Jurkat, Clone E6-1 (cell line): ENCODE measurements around the gene TIMP1. TPM values are rescaled to one million over a fixed set of nuclear protein-coding genes. Genes with fewer than 3 reads are reported as not detected.

Experiments
- DNase-seq: peaks from one replicate; pipeline ENCODE4 v3.0.0-alpha.2; 2011; ENCODE audit warnings: low read depth, low spot score
- H3K4me3 ChIP-seq: 2 replicates; pipeline ENCODE4 v1.5.1; 2011; ENCODE audit warnings: mild to moderate bottlenecking, low read length, control low read depth, moderate library complexity
- polyA plus RNA-seq: library from polyadenylated mRNA; unstranded; fragments of >200 nt; gene quantifications from one replicate; pipeline ENCODE4 v1.2.1, GENCODE V29; 2012; ENCODE audit warnings: missing spikeins; ENCODE audit not compliant: insufficient read length, insufficient read depth

The TIMP1 gene
- 9.7 TPM for polyA plus RNA-seq

DNA sequence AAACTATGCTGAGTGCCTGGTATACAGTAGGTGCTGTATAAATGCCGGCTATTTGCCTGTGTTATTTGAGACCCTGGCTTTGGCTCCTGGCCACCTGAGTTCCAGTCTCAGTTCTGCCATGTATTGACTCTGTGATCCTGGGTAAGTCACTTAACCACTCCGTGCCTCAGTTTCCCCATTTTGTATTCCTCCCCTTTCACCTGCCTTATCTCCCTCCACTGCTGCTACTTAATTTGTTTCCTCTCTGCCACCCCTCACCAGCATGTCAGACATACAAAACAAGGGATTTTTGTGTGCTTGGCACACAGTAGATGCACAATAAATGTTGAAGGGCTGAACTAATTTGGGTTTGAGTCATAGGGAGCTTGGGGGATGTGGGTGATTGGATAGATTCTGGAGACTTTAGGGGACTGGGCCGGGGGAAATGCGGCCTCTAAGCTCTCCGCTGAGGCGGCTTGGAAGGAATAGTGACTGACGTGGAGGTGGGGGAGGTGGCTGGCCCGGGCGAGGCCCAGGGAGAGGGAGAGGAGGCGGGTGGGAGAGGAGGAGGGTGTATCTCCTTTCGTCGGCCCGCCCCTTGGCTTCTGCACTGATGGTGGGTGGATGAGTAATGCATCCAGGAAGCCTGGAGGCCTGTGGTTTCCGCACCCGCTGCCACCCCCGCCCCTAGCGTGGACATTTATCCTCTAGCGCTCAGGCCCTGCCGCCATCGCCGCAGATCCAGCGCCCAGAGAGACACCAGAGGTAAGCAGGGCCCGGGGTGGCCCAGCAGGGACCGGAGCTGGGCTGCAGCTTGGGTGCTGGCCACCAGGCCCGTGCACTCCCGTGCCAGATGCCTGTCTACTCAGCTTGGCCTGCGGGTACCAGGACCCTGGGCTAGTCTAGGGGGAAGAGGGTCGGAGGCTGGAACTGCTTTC is at the start of gene TIMP1:
TIMP1 (plus strand) TSS at position 706 of the 917 bp plus-strand sequence. CDS start 980 bp downstream, outside the sequence.
- peak; percentile 30 for DNase-seq
- no peak within 1 kb of the TSS for H3K4me3 ChIP-seq

DNA sequence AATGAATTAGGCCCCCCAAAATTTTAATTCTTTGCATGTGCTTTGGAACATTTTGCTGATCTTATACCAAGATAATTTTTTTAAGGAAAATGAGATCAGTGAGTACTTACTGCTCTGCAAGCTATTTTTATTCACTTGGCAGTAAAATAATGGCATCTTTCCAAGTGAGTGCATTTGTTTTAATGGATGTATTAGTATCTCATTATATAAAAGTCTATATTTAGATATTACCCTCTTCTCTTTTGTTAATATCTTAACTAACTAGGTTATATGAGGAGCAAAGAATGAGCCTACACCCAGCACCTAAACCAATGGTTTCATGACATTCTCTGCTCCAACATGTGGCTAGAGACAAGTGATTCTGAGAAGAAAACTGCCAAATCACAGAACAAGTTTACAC is 42.4 kb upstream of the TIMP1 start:
- H3K4me3 ChIP-seq = no peak overlapping the region
- DNase-seq = no peak

DNA sequence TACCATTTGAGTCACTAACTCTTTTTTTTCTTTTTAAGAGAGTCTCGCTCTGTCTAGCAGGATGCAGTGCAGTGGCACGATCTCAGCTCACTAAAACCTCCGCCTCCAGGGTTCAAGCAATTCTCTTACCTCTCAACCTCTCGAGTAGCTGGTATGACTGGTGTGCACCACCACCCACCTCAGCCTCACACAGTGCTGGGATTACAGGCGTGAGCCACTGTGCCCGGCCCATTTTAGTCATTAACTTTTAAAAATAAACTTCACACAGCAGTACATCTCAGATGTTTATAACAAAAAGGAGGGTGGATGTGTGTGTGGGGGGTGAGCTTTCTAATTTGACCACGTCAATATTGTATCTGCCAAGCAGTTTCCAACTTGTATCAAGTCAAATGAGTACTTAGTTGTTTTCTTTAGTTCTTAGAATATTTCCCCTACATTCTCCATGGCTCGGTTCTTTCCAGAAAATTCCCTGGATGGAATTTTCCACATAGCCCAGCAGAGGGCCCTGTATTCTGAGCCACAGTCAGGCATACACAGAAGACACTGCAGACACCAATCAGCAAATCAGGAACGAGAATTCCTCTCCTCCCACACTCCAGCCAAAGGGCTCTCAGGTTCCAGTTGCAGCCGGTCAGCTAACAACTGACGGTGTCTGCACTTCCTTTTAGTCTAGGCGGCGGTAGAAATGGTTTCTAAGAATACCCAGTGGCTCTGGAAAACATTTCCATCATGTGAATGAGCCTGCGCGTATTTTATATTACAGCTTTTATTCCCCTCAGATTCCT is 41.3 kb upstream of the TIMP1 start:
- no peak overlapping the region for H3K4me3 ChIP-seq
- DNase-seq = no peak

DNA sequence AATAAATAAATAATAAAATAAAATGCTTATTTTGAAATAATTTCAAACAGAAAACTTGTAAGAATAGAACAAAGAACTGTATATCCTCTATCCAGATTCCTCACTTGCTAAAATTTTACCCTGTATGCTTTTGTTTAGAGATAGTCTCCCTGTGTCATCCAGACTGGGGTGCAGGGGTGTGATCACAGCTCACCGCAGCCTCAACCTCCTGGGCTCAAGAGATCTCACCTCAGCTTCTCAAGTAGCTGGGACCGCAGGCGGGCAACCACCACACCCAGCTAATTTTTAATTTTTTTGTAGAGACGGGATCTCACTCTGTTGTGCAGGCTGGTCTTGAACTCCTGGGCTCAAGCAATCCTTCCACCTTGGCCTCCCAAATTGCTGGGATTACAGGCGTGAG is 38.7 kb upstream of the TIMP1 start:
- no peak overlapping the region for H3K4me3 ChIP-seq
- no peak for DNase-seq

DNA sequence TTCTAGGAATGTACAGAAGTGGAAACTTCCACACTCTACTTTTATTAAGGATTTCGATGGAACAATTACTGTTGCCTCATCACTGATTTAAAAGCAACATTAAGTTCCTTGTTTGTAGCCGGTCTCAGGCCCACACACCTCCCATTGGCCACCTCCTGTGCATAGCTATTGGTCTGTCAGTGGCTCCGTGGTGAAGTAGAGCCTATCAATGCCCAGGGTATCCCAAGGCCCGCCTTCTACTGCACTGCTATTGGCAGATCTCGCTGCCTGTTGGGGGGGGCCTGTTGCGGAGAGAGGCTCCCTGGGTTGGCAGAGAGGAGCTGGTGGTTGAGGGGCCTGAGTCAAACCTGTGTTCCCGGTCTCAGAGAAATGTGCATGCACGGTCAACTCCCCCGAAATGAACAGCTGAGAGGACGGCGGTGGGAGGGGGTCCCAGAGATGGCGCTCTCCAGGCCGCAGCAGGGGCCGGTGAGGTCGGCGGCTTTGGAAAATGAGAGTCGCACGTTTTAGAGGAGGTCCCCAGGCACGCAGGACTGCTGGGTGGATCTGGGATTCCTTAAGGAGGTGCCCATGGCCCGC is 26.1 kb upstream of the TIMP1 start:
- no peak for DNase-seq
- H3K4me3 ChIP-seq = no peak overlapping the region

DNA sequence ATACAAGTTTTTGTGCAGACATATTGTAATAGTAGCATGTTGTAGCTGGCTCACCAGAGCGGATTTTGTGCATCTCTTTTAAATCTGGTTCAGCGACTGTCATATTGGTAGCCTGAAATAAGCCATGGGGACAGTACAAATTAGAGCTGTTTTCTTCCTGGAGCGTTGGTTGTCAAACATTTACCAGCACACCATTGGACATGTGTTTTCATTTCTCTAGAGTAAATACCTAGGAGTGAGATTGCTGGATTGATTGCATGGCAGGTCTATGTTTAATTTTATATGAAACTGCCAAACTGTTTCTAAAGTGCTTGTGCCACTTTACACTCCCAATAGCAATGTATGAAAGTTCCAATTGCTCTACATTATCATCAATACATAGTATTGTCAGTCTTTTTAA is 23.8 kb upstream of the TIMP1 start:
- no peak for DNase-seq

DNA sequence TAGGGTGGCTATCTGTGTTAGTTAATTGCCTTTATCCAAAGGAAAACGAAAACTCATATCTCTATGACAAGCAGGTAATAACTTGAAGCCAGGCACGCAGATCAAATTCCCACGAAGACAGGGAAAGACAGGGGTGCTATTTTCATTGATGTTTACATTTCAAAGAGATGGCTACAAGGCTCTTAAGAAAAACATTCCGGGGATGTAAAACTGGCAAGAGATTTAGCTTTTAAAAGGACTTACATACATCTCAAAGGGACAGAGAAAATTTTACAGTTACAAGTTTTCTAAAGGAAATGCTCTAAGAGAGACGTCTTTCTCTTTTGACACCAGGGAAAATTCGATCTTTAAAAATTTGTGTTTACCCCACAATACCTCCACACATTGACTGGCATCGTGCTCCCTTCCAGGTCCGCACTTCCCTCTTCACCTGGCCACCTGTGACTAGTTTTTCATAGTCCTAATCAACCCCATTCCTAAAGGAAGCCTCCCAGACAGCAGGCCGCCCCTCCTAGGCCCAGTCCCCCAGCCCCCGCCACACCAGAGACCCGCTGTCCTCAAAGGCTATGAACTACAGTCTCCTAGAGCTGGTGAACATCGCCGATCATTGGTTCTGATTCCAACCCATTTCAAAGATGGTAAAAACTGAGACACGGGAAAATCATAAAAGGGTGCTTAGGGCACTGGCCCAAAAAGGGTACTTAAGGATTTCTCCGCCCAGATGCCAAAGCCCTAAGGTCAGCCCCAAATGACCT is 21.9 kb upstream of the TIMP1 start:
- no peak for DNase-seq
- peak overlapping the region; percentile 83 for H3K4me3 ChIP-seq

More for the DNA sequence above, 23.8 kb upstream of the TIMP1 start:
- no peak overlapping the region for H3K4me3 ChIP-seq

DNA sequence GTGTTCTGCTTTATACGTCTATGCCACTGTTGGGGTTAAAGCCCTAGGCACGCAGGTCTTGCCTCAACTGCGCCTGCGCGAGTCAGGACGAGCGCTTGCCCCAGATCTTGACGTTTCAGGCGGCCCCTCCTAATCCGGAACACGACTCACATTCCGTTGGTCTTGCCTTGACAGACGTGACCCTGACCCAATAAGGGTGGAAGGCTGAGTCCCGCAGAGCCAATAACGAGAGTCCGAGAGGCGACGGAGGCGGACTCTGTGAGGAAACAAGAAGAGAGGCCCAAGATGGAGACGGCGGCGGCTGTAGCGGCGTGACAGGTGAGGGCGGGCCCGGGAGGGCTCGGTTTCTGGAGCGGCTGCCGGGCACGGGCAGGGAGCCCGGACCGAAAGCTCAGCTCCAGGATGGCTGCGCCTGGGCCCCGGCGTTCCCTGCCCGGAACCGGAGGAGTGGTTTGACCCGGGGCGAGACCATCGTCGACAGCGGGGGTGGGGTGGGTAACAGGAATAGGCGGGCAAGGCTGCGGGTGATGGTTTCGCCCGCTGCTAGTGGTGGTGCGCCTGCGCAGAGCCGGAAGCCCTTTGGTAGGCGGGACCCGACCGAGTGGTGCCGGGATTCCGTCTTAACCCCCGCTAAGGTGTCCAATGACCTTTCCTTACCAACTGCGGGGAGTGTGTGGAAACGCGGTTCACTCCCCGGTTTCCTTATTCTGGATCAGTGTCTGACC is 21.1 kb upstream of the TIMP1 start, which contains the start of gene ARAF:
ARAF (plus strand) TSS at position 272 of the 725 bp plus-strand sequence. CDS start 1,763 bp downstream, outside the sequence.
- DNase-seq = peak; percentile 98
- peak within 1 kb of the TSS; percentile 83 for H3K4me3 ChIP-seq

DNA sequence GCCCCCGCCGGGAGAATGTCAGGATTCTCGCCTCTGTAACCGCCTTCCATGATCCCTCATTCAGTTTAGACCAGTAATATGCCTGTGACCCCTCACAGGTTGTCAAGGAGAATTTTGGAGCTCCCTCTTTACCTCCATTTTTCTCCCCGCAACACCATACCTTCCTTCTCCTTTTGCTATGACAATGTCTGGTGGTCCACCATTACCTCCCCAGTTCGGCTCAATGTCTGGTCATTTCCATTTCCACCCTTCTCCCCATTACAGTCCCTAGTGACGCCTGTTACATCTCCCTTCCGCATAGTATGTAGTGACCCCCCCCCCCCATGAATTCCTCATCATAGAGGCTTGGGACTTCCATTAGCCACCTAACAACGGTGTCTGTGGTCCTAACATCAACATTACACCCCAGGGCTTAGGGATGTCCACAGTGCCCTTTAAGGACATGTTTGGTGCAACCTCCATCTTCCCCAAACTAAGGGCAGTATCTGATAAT is 20.5 kb upstream of the TIMP1 start:
- no peak for DNase-seq
- H3K4me3 ChIP-seq = peak overlapping the region; percentile 83

DNA sequence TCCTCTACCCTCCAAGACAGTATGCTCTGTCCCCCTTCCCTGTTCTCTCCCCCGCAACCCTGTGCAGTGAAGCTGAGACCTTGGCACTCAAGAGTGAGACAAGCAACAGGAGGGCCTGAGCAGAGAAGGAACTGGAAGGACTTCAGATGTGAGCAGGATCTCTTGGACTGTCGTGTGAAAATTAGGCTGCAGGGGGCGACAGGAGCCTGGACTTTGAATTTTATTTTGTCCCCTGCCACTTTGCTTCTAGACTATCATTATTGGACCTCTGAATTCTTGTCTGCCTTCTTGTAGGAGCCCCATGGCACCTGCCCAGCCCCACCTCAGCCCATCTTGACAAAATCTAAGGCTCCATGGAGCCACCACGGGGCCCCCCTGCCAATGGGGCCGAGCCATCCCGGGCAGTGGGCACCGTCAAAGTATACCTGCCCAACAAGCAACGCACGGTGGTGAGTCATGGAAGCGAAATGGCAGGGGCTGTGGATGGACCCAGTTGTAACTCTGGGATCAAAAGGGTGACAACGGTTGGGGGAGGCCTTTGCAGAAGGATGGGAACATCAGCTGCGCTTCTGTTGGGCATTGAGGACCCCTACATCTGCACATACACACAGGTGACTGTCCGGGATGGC is 19.5 kb upstream of the TIMP1 start:
- H3K4me3 ChIP-seq = no peak overlapping the region
- DNase-seq = peak; percentile 9

DNA sequence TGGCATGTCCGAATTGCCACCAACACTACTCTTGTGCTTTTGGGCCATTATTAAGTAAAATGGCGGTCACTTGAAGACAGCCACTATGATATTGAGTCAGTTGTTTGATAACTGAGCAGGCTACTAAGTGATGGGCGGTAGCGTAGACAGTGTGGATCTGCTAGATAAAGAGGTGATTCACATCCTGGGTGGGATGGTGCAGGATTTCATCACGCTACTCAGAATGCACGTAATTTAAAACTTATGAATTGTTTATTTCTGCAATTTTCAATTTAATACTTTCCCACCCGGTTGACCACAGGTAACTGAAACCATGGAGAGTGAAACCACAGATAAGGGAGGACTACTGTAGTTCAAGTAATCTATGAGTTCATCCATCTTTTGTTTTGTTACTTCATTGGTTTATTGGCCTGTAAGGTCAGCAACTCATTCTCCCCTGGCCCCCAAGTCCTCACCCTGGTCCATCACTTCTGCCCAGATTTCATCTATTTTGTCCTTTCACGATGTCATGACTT is 18.4 kb upstream of the TIMP1 start:
- H3K4me3 ChIP-seq = no peak overlapping the region
- no peak for DNase-seq

DNA sequence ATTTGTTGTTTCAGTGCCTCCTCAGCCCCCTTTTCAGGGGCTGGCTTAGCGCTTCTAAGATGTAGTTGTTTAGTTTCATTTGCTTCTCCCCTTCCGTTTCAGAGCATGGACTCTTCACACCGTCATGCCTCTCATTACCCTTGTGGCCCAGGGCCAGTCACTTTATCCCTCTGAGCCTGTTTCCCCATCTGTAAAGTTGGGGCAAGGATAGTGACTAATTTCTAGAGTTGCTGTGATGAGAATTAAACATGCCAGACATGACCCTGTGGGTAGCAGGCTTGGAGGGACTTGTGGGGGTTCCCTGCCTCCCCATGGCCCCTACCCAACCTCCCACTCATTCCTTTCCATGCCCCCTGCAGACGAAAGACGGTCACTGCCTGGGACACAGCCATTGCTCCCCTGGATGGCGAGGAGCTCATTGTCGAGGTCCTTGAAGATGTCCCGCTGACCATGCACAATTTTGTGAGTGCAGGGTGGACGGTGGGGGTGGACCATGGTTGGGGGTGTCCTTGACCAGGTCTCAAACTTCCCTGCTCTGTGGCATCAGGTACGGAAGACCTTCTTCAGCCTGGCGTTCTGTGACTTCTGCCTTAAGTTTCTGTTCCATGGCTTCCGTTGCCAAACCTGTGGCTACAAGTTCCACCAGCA is 17.7 kb upstream of the TIMP1 start:
- no peak for DNase-seq
- no peak overlapping the region for H3K4me3 ChIP-seq

DNA sequence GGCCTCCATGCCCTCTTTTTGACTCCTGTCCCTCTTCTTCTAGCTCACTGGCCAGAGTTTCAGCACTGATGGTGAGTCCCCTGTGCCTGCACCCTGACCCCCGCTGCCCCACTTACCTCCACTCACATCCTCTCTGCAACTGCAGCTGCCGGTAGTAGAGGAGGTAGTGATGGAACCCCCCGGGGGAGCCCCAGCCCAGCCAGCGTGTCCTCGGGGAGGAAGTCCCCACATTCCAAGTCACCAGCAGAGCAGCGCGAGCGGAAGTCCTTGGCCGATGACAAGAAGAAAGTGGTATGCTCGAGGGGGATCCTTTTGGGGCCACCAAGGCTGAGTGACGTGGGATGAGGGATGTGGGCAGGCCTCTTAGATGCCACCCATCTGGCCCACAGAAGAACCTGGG is 15.4 kb upstream of the TIMP1 start:
- no peak for DNase-seq
- no peak overlapping the region for H3K4me3 ChIP-seq

DNA sequence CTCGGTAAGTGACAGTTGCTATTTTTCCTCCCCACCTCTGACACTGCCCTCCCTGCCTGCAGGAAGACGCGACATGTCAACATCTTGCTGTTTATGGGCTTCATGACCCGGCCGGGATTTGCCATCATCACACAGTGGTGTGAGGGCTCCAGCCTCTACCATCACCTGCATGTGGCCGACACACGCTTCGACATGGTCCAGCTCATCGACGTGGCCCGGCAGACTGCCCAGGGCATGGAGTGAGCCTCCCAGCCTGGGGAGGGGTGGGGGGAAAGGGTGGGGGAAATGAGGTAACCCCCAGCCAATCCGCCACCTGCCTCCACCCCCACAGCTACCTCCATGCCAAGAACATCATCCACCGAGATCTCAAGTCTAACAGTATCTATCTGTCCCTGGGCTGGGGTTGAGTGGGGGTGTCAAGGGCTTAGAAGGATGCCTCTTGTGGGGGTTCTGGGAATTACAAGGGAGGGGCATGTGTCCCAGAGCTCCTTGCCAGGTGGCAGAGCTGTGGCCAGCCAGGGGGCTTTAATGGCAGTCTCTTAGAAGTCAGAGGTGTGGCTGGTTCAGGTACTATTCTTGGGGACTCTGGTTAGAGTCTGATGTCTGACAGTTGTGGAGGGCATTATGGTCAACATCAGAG is 13.5 kb upstream of the TIMP1 start:
- H3K4me3 ChIP-seq = no peak overlapping the region
- DNase-seq = peak; percentile 51

DNA sequence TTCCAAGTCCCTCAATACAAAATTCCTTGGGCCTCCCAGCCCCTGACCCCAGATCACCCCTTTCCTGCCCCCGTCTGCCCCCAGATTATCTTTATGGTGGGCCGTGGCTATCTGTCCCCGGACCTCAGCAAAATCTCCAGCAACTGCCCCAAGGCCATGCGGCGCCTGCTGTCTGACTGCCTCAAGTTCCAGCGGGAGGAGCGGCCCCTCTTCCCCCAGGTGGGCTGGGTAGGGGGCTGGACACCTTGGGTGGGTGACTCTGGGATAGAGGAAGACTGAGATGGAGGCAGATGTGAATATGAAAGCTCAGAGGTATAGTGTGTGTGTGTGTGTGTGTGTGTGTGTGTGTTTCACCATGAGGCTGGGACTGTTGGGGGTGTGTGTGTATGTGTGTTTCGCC is 11.4 kb upstream of the TIMP1 start:
- no peak overlapping the region for H3K4me3 ChIP-seq
- no peak for DNase-seq

DNA sequence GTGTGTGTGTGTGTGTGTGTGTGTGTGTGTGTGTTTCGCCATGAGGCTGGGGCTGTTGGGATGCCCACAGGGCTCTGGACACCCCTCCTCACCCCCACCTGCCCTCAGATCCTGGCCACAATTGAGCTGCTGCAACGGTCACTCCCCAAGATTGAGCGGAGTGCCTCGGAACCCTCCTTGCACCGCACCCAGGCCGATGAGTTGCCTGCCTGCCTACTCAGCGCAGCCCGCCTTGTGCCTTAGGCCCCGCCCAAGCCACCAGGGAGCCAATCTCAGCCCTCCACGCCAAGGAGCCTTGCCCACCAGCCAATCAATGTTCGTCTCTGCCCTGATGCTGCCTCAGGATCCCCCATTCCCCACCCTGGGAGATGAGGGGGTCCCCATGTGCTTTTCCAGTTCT is 11.0 kb upstream of the TIMP1 start:
- no peak overlapping the region for H3K4me3 ChIP-seq
- DNase-seq = no peak

DNA sequence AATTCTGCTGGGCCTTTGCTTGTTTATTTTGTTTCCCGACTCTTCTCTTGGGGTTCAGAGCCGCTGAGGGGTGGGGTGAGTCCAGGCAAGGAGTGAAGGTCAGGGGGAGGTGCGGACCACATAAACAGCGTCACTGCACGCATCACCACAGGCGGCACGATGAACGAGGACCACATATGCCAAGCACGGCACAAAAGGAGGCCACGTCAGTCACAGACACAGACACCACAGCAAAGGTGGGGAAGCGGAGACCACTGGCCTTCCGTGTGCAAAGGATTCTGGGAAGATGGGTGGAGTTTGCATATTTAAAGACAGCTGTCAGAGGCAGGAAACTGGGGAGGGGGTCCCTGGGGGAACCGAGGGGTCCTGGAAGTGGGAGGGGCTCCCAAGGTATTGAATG is 10.3 kb upstream of the TIMP1 start:
- H3K4me3 ChIP-seq = no peak overlapping the region
- DNase-seq = no peak
